GM19324 (cell line): ENCODE data around the gene IFT22.
"Not testable (repeated sequence)": the region's sequence is repeated elsewhere in the genome, so short reads cannot be mapped to it uniquely, and the experiment has no call there.

Source experiments
- ATAC-seq: cut with Tn5 transposase; IDR thresholded peaks from one replicate; pipeline ENCODE4 v1.9.1; 2021; ENCODE audit warnings: mild to moderate bottlenecking, moderate library complexity; ENCODE audit not compliant: unreplicated experiment, low FRiP score

The IFT22 gene

GRCh38 chr7:101285171-101285570, 36.4 kb downstream of the IFT22 start:
- ATAC-seq, result no peak

DNA sequence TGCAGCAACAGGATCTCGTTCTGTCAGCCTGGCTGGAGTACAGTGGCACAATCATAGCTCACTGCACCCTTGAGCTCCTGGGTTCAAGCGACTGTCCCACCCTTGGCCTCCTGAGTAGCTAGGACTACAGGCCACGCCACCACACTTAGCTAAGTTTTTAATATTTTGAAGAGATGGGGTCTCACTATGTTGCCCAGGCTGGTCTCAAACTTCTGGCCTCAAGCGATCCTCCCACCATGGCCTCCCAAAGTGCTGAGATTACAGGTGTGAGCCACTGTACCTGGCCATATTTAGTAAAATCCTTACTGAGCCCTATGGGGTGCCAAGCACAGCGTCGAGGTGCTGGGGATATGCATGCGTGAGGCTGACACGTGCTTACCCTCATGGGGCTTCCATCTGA, 40.7 kb downstream of the IFT22 start:
- ATAC-seq, result not testable (repeated sequence)

DNA sequence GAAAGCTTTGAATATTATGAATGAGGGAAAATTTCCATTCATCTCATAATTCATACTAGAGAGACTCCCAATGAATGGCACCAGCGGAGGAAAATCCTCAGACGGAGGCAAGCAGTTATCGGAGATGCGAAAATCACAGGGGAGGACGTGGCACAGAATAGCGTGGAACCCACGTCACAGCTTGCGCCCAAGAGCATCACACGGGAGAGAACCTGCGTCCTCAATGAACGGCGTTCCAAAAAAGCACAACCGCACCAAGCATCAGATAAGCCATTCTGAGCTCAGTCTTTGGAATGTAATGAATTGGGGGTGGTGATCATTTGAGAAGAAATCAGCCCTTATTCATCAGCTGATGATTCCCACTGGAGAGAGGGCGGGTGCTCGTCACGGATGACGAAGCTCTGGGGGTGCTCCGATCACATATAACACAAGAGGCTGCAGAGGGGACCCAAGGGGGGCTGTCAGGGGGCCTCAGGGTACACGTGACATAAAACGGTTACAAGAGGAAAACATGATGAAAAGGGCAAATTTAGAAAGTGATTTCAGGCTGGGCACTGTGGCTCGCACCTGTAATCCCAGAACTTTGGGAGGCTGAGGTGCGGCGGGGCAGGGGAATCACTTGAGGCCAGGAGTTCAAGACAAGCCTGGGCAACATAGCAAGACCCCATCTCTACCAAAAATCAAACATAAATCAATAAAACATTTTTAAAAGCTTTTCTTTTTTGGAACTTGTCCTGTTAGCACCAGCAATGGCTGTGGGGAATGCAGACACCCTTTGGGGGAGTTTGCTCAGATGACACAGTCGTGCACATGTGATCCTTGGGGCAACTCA, 42.9 kb downstream of the IFT22 start:
- no peak for ATAC-seq

DNA sequence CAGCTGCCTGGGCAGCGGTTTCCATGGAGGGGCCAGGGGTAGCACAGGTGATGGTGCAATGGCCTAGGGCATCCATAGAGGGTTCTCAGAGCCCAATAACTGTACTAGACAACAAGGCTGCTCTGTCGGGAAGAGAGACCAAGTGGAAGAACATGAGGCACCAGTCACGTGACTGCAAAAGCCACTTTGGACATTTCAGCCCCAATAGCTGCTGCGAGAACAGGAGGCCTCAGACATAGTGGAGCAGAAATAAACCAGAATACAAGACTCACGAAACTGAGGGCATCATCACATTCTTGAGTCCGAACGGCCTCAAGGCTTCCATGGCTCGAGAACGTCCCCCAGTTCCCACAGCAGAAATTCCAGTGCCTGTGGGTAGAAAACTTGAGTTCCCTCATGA, 44.5 kb downstream of the IFT22 start:
- no peak for ATAC-seq

DNA sequence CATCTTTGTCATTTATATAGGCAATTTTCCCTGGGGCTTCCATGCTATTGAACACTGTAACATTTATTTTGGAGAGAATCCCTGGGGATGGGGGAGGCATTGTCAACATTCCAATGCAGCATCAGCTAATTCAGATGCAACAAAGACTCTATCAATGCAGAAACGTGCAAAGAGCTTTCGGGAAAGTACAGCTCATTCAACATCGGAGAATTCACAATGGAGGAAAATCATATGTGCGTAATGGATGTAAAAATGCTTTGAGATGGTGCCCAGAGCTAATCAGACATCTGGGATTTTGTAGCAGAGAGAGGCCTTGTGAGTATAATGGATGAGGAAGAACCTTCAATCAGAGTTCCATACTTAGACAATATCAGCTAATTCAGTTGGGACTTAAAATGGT, 48.4 kb downstream of the IFT22 start:
- ATAC-seq, result no peak

GRCh38 chr7:101271021-101271420, 50.6 kb downstream of the IFT22 start:
- ATAC-seq, result no peak

- no peak for ATAC-seq
Observed at GRCh38 chr7:101269664-101270063, 51.9 kb downstream of the IFT22 start.

DNA sequence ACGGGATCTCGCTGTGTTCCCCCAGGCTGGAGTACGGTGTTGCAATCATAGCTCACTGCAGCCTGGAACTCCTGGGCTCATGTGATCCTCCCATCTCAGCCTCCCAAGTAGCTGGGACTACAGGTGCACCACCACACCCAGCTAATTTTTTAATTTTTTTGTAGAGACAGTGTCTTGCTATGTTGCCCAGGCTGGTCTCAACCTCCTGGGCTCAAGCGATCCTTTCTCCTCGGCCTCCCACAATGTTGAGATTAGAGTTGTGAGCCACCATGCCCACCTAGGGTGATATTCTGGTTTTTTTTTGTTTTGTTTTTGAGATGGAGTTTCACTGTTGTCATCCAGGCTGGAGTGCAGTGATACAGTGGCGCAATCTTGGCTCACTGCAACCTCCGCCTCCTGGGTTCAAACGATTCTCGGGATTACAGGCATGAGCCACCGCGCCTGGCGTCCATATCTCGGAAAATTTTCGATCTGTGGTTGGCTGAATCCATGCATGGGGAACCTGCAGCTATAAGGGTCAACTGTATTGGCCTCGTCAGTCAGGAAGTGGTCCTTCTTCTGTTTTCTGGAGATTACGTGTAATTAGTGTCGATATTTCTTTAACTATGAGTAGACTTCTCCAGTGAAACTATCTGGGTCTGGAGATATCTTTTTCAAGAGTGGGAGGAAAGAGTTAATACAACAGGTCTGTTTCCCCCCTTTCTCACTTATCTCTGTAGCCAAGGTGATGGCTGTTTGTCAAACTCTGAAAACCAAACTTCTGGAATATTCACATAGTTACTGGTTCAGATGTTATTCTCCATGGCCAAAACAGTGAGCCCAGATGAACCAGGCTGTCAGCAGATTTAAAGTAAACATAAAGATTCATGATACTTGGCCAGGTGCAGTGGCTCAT, 55.7 kb downstream of the IFT22 start:
- no peak for ATAC-seq

DNA sequence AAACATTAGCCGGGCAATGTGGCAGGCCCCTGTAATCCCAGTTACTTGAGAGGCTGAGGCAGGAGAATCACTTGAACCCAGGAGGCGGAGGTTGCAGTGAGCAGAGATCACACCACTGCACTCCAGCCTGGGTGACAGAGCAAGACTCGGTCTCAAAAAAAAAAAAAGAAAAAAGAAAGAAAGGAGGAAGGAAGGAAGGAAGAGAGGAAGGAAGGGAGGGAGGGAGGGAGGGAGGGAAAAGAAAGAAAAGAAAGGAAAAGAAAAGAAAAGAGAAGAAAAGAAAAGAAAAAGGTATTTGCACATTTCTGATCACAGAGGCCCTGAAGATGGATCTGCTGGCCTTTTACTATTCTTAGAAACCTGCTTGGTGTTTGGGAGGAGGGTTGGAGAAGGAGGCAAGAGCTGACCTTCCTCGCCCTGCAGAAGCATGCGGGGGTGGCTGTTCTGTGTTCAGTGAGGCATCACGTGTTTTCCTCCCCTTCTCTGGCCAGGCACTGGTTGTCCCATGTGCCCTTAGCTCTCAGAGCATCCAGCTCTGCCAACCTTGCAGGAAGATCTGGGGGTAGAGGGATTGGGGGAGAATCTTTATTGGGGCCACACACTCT, 57.4 kb downstream of the IFT22 start:
- not testable (repeated sequence) for ATAC-seq
